CD14-positive monocyte (primary cell): Measurements from ENCODE around the gene KLHL30. TPM values are rescaled to one million over a fixed set of nuclear protein-coding genes. Genes with fewer than 3 reads are reported as not detected.

Source experiments
- DNase-seq, 3 donors: peaks; one replicate each; pipeline ENCODE4 v3.0.0-alpha.2; 2011 to 2022
- H2AFZ ChIP-seq: 2 replicates; pipeline ENCODE4 v1.6.0; 2012; ENCODE audit warnings: mild to moderate bottlenecking, low read depth, low read length, inconsistent platforms; ENCODE audit not compliant: insufficient read depth, poor library complexity, severe bottlenecking
- H3K27ac ChIP-seq, 2 donors: 1 replicate in 1 of 2; 2 replicates in 1 of 2; pipeline ENCODE4 v1.5.1; 2012 to 2013; ENCODE audit warnings: low read length in 2 of 2, control low read depth in 1 of 2, inconsistent platforms in 1 of 2, low read depth in 1 of 2, mild to moderate bottlenecking in 1 of 2
- H3K27me3 ChIP-seq, 2 donors: one replicate each; pipeline versions ENCODE4 v1.6.0 to v1.6.1; 2011 to 2013; ENCODE audit warnings: low read length in 2 of 2; ENCODE audit not compliant: control insufficient read depth in 2 of 2, insufficient read depth in 2 of 2
- H3K36me3 ChIP-seq, 2 donors: replicated peaks in 1 of 2; 1 replicate in 1 of 2; 2 replicates in 1 of 2; pipeline versions ENCODE4 v1.5.1 to v1.6.1; 2012 to 2013; ENCODE audit warnings: low read length in 2 of 2, control low read depth in 1 of 2, inconsistent platforms in 1 of 2, mild to moderate bottlenecking in 1 of 2; ENCODE audit not compliant: insufficient read depth in 2 of 2, control insufficient read depth in 1 of 2
- H3K4me1 ChIP-seq, 2 donors: 1 replicate in 1 of 2; 2 replicates in 1 of 2; pipeline versions ENCODE4 v1.5.1 to v1.6.1; 2012 to 2013; ENCODE audit warnings: low read length in 2 of 2, control low read depth in 1 of 2, inconsistent platforms in 1 of 2, mild to moderate bottlenecking in 1 of 2, moderate library complexity in 1 of 2; ENCODE audit not compliant: insufficient read depth in 2 of 2, control insufficient read depth in 1 of 2
- H3K4me2 ChIP-seq: replicated peaks from 2 replicates; pipeline ENCODE3; 2012; ENCODE audit warnings: low read length, moderate library complexity, mild to moderate bottlenecking; ENCODE audit not compliant: poor library complexity, severe bottlenecking; ENCODE audit errors: extremely low read depth
- H3K4me3 ChIP-seq, 3 experiments: fragments of 200-600 bp in 1 of 3; sonication (generic) in 1 of 3; replicated peaks in 1 of 3; 1 replicate in 2 of 3; 2 replicates in 1 of 3; pipeline ENCODE4 v1.5.1; 2011 to 2013; ENCODE audit warnings: low read length in 3 of 3, mild to moderate bottlenecking in 3 of 3, control low read depth in 2 of 3, low read depth in 2 of 3, inconsistent platforms in 1 of 3, moderate library complexity in 1 of 3
- H3K79me2 ChIP-seq: 2 replicates; pipeline ENCODE4 v1.6.0; 2012; ENCODE audit warnings: mild to moderate bottlenecking, control low read depth, inconsistent platforms, low read length, moderate library complexity; ENCODE audit not compliant: insufficient read depth
- H3K9ac ChIP-seq: 2 replicates; pipeline ENCODE4 v1.6.0; 2017; ENCODE audit warnings: low read length, mild to moderate bottlenecking; ENCODE audit not compliant: insufficient read depth, poor library complexity, severe bottlenecking
- H3K9me3 ChIP-seq, 2 donors: replicated peaks in 1 of 2; 1 replicate in 1 of 2; 2 replicates in 1 of 2; pipeline versions ENCODE4 v1.5.1 to v1.6.1; 2012 to 2013; ENCODE audit warnings: low read length in 2 of 2, control low read depth in 1 of 2; ENCODE audit not compliant: control insufficient read depth in 1 of 2, insufficient read depth in 1 of 2
- H4K20me1 ChIP-seq: 2 replicates; pipeline ENCODE4 v1.6.0; 2012; ENCODE audit warnings: mild to moderate bottlenecking, low read length, control low read depth, moderate library complexity; ENCODE audit not compliant: insufficient read depth
- H3K27ac Mint-ChIP-seq, 7 donors: one replicate each; pipeline ENCODE4 v1.8.0; 2020; ENCODE audit warnings: mild to moderate bottlenecking in 7 of 7, mixed read lengths in 7 of 7, moderate library complexity in 6 of 7, inconsistent platforms in 2 of 7
- H3K27me3 Mint-ChIP-seq, 3 donors: one replicate each; pipeline ENCODE4 v1.8.0; 2021 to 2022; ENCODE audit warnings: low read depth in 3 of 3, mild to moderate bottlenecking in 3 of 3, mixed read lengths in 3 of 3, moderate library complexity in 3 of 3, inconsistent platforms in 1 of 3
- H3K36me3 Mint-ChIP-seq, 2 donors: one replicate each; pipeline ENCODE4 v1.8.0; 2020; ENCODE audit warnings: mixed read lengths in 2 of 2, inconsistent platforms in 1 of 2, mild to moderate bottlenecking in 1 of 2
- H3K4me1 Mint-ChIP-seq: one replicate; pipeline ENCODE4 v1.8.0; 2020; ENCODE audit warnings: mild to moderate bottlenecking, mixed read lengths
- H3K4me3 Mint-ChIP-seq, 2 donors: one replicate each; pipeline ENCODE4 v1.8.0; 2020; ENCODE audit warnings: mild to moderate bottlenecking in 2 of 2, mixed read lengths in 2 of 2, moderate library complexity in 1 of 2
- H3K9me3 Mint-ChIP-seq, 7 donors: one replicate each; pipeline ENCODE4 v1.8.0; 2020 to 2022; ENCODE audit warnings: mixed read lengths in 7 of 7, mild to moderate bottlenecking in 6 of 7, moderate library complexity in 6 of 7, inconsistent platforms in 2 of 7
- CTCF ChIP-seq: fragments of 200-600 bp; IDR thresholded peaks from one replicate; pipeline ENCODE4 v1.8.0; 2022; ENCODE audit warnings: antibody characterized with exemption, mild to moderate bottlenecking
- WGBS: methylation state at CpG from one replicate; pipeline ENCODE4 v1.1.5; 2013; ENCODE audit warnings: missing lambda C conversion rate; ENCODE audit not compliant: insufficient coverage; 5-methylcytosine and 5-hydroxymethylcytosine counted together
- intact Hi-C, 2 donors: fragments of 100-400 bp; cut with micrococcal nuclease; formaldehyde crosslinking; loops; one replicate each; pipeline versions ENCODE4 v1.15.0 to v1.15.1; 2023
- polyA plus RNA-seq, 3 donors: library from polyadenylated mRNA; depleted of rRNA in 1 of 3; unstranded in 2 of 3; stranded (reverse) in 1 of 3; fragments of 300-500 nt in 2 of 3; fragments of >200 nt in 1 of 3; fragmentation: Illumina TruSeq in 2 of 3; gene quantifications; 1 replicate in 2 of 3; 2 replicates in 1 of 3; pipeline ENCODE4 v1.2.3, GENCODE V29; 2012 to 2021

KLHL30 gene
- polyA plus RNA-seq, 3 donors, result 0.01 to 0.14 TPM; not detected in 1

- H3K4me3 Mint-ChIP-seq, result no peak within 1 kb of the TSS
- DNase-seq, result no peak
- peaks cover 0 to 2% (median 0%) of the 10 kb centered on the region in 3 donors for H3K27me3 Mint-ChIP-seq
- peak within 1 kb of the TSS in 6 of 7 donors; percentile 62 to 87 (median 84) for H3K27ac Mint-ChIP-seq
- no peaks in the 10 kb centered on the region for H4K20me1 ChIP-seq
- no peaks in the 10 kb centered on the region for H3K36me3 Mint-ChIP-seq
- no peak within 1 kb of the TSS for H3K4me3 ChIP-seq
- H3K4me1 Mint-ChIP-seq, result peaks cover 16% of the 10 kb centered on the region
- 50% methylated on average over 33 of the region's 38 CpGs for WGBS
- H3K27me3 ChIP-seq, result no peaks in the 10 kb centered on the region
- no peaks in the 10 kb centered on the region for H3K9me3 ChIP-seq
- H3K4me2 ChIP-seq, result peak within 1 kb of the TSS; percentile 57
- no peaks in the 10 kb centered on the region for H3K9me3 Mint-ChIP-seq
- H3K9ac ChIP-seq, result no peak within 1 kb of the TSS
- peaks cover 16 to 18% of the 10 kb centered on the region in 2 donors for H3K4me1 ChIP-seq
- no peaks in the 10 kb centered on the region for H3K79me2 ChIP-seq
- TF ChIP-seq CTCF, result no peak
- no peak within 1 kb of the TSS for H3K27ac ChIP-seq
- H2AFZ ChIP-seq, result no peak within 1 kb of the TSS
- intact Hi-C loops, result no loop called here
- H3K36me3 ChIP-seq, result no peaks in the 10 kb centered on the region
Observed at GRCh38 chr2:238100049-238100820, 38.2 kb upstream of the KLHL30 start, which contains the start of gene ESPNL. TSS of gene ESPNL (plus strand) at chr2:238100340. CDS start at chr2:238100420, 80 bp downstream.

- Histone ChIP-seq H3K9me3 (no peaks in the 10 kb centered on the region), H3K4me1 (peaks cover 16 to 18% of the 10 kb centered on the region in 2 donors), H2AFZ (no peak overlapping the region), H4K20me1 (no peaks in the 10 kb centered on the region), H3K9ac (no peak overlapping the region), H3K27ac (no peak overlapping the region), H3K4me2 (no peak overlapping the region), H3K27me3 (no peaks in the 10 kb centered on the region), H3K4me3 (no peak overlapping the region), H3K79me2 (no peaks in the 10 kb centered on the region), H3K36me3 (no peaks in the 10 kb centered on the region)
- Mint-ChIP-seq H3K4me1 (peaks cover 16% of the 10 kb centered on the region), H3K27ac (no peak overlapping the region), H3K27me3 (peaks cover 0 to 2% (median 2%) of the 10 kb centered on the region in 3 donors), H3K4me3 (no peak overlapping the region), H3K36me3 (no peaks in the 10 kb centered on the region), H3K9me3 (no peaks in the 10 kb centered on the region)
- 92% methylated on average over 25 of the region's 28 CpGs for WGBS
- DNase-seq, result no peak
- TF ChIP-seq CTCF, result no peak
- intact Hi-C loops, result no loop called here
Observed at GRCh38 chr2:238100821-238101771, 37.4 kb upstream of the KLHL30 start.
